HEK293T (cell line): ENCODE results near the gene WNT5B.

ENCODE experiments used
- ARNT ChIP-seq: fragments of 450-650 bp; IDR thresholded peaks from 2 replicates; pipeline ENCODE4 v1.6.1; 2017; ENCODE audit warnings: mild to moderate bottlenecking
- BHLHE40 ChIP-seq: fragments of 450-650 bp; IDR thresholded peaks from 2 replicates; pipeline ENCODE4 v1.6.1; 2016; ENCODE audit warnings: mild to moderate bottlenecking, moderate library complexity, borderline replicate concordance
- CTBP1 ChIP-seq: fragments of 450-650 bp; IDR thresholded peaks from 2 replicates; pipeline ENCODE4 v1.6.1; 2016; ENCODE audit warnings: borderline replicate concordance
- ELF4 ChIP-seq: fragments of 450-650 bp; IDR thresholded peaks from 2 replicates; pipeline ENCODE4 v1.6.1; 2017; ENCODE audit warnings: antibody characterized with exemption
- FOXA1 ChIP-seq: fragments of 450-650 bp; IDR thresholded peaks from 2 replicates; pipeline ENCODE4 v1.6.1; 2016; ENCODE audit warnings: mild to moderate bottlenecking
- FOXK2 ChIP-seq: fragments of 450-650 bp; IDR thresholded peaks from 2 replicates; pipeline ENCODE4 v1.6.1; 2016; ENCODE audit warnings: mild to moderate bottlenecking
- FOXM1 ChIP-seq: fragments of 450-650 bp; IDR thresholded peaks from 2 replicates; pipeline ENCODE4 v1.6.1; 2017; ENCODE audit warnings: mild to moderate bottlenecking, borderline replicate concordance
- HDGF ChIP-seq: fragments of 450-650 bp; IDR thresholded peaks from 2 replicates; pipeline ENCODE4 v1.6.1; 2017; ENCODE audit warnings: antibody characterized with exemption, borderline replicate concordance
- L3MBTL2 ChIP-seq: fragments of 450-650 bp; conservative IDR thresholded peaks from 2 replicates; pipeline ENCODE4 v1.6.1; 2016; ENCODE audit warnings: mild to moderate bottlenecking
- NFRKB ChIP-seq: fragments of 450-650 bp; IDR thresholded peaks from 2 replicates; pipeline ENCODE4 v1.6.1; 2016; ENCODE audit warnings: mild to moderate bottlenecking, moderate library complexity
- PKNOX1 ChIP-seq: fragments of 450-650 bp; IDR thresholded peaks from 2 replicates; pipeline ENCODE4 v1.6.1; 2016
- SP1 ChIP-seq: fragments of 450-650 bp; IDR thresholded peaks from 2 replicates; pipeline ENCODE4 v1.6.1; 2017
- SUZ12 ChIP-seq: fragments of 450-650 bp; IDR thresholded peaks from 2 replicates; pipeline ENCODE4 v1.6.1; 2016; ENCODE audit warnings: mild to moderate bottlenecking
- ZNF384 ChIP-seq: fragments of 450-650 bp; IDR thresholded peaks from 2 replicates; pipeline ENCODE4 v1.6.1; 2016

DNA sequence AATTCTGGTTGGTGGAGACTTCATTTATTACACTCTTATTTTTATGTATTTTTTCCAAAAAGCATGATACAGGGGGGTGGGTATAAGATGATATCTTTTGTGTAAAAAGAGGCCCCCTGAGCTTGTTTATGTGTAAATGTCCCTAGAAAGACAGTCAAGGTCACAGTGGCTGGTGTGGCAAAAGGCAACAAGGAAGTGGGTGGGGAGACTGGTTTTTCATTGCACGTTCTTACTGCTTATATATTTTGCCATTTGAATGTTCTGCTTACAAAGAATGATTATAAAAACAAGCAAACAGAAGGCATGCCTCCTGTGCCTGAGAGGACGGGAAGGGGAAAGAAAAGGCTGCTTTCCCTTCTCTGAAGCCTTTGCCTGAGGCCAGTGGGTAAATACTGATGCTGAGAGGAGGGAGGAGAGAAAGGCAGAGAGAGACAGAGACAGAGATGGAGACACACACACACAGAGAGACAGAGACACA lies 37.7 kb downstream of the WNT5B start:
- TF ChIP-seq ARNT, result no peak
- TF ChIP-seq SP1, result no peak
- no peak for TF ChIP-seq BHLHE40
- TF ChIP-seq SUZ12, result no peak
- no peak for TF ChIP-seq FOXM1
- TF ChIP-seq ZNF384, result no peak
- TF ChIP-seq HDGF, result no peak
- no peak for TF ChIP-seq ELF4
- TF ChIP-seq CTBP1, result no peak
- no peak for TF ChIP-seq NFRKB
- TF ChIP-seq PKNOX1, result no peak
- TF ChIP-seq FOXK2, result no peak
- no peak for TF ChIP-seq L3MBTL2
- TF ChIP-seq FOXA1, result no peak
